Spleen (tissue), 7 donors: ENCODE data around the gene FA2H.

ENCODE experiments used
- CTCF ChIP-seq, 11 experiments: fragments of 200-600 bp in 7 of 11; fragments of 450-650 bp in 4 of 11; sonication (generic) in 4 of 11; IDR thresholded peaks in 8 of 11; conservative IDR thresholded peaks in 3 of 11; 1 replicate in 7 of 11; 2 replicates in 4 of 11; pipeline versions ENCODE4 v1.4.0 to v1.8.0; 2016 to 2021; ENCODE audit warnings: antibody characterized with exemption in 11 of 11, inconsistent platforms in 4 of 11, mild to moderate bottlenecking in 1 of 11
- POLR2A ChIP-seq, 3 donors: fragments of 450-650 bp; IDR thresholded peaks; one replicate each; pipeline ENCODE4 v1.5.1; 2017; ENCODE audit warnings: antibody characterized with exemption in 3 of 3, mild to moderate bottlenecking in 1 of 3
- donor health status: DM: no; HTN: no; CAD: no; lungs with moderate emphysema.
- donor health status: DM: no; HTN: no; CAD: no.
- donor health status: DM: no; HTN: no; CAD: no.

DNA sequence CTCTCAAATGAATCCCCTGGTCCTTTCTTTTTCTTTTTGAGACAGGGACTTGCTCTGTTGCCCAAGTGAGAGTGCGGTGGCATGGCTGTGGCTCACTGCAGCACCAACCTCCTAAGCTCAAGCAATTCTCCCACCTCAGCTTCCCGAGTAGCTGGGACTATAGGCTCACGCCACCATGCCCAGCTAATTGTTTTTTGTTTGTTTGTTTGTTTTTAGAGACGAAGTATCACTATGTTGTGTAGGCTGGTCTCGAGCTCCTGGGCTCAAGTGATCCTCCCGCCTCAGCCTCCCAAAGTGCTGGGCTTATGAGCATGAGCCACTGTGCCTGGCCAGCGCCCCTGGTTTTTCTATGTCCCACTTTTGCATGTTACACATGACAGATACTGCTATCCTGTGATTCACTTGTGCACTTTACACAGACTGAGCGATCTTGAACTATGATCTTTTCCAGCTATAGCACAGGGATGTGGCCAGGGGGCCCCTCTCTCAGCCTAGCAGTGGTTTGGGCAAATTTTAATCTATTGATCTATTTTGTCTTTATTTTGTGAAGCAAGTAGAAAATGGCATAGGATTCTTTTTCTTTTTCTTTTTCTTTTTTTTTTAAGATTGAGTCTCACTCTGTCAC lies 42.7 kb downstream of the FA2H start:
- TF ChIP-seq CTCF (IDR thresholded peaks at IDR 0.05 in 8 of 11, conservative IDR thresholded peaks at IDR 0.05 in 3 of 11) (no peak), POLR2A (IDR thresholded peaks at IDR 0.05) (no peak)
